SJSA1 (cell line): ENCODE measurements around the gene SIRT3. TPM values are rescaled to one million over a fixed set of nuclear protein-coding genes. Genes with fewer than 3 reads are reported as not detected.

Experiments
- DNase-seq, 2 experiments: peaks; one replicate each; pipeline ENCODE4 v3.0.0-alpha.2; 2015 to 2020; ENCODE audit warnings: low spot score in 2 of 2, low read depth in 1 of 2
- H3K27ac ChIP-seq: fragments of 250-450 bp; sonication (Bioruptor Pico); 2 replicates; pipeline ENCODE4 v1.5.1; 2020; ENCODE audit warnings: mild to moderate bottlenecking, moderate library complexity
- H3K27me3 ChIP-seq: fragments of 250-450 bp; sonication (Bioruptor Pico); replicated peaks from 2 replicates; pipeline ENCODE4 v1.5.1; 2020; ENCODE audit warnings: mild to moderate bottlenecking, moderate library complexity
- H3K36me3 ChIP-seq: fragments of 250-450 bp; sonication (Bioruptor Pico); 2 replicates; pipeline ENCODE4 v1.5.1; 2020; ENCODE audit warnings: mild to moderate bottlenecking
- H3K4me1 ChIP-seq: fragments of 250-450 bp; sonication (Bioruptor Pico); replicated peaks from 2 replicates; pipeline ENCODE4 v1.6.1; 2021; ENCODE audit warnings: mild to moderate bottlenecking
- H3K4me3 ChIP-seq: fragments of 250-450 bp; sonication (Bioruptor Pico); 2 replicates; pipeline ENCODE4 v1.5.1; 2020; ENCODE audit warnings: mild to moderate bottlenecking
- H3K9me3 ChIP-seq: fragments of 250-450 bp; sonication (Bioruptor Pico); replicated peaks from 2 replicates; pipeline ENCODE4 v1.5.1; 2020; ENCODE audit warnings: mild to moderate bottlenecking
- total RNA-seq: library from RNA; depleted of rRNA; stranded (reverse); fragments of >200 nt; shearing (Covaris generic); gene quantifications from 2 replicates; pipeline ENCODE4 v1.2.3, GENCODE V29; 2014

Gene SIRT3
- total RNA-seq, 1 experiment from 2014 or later = 7.1 TPM

GRCh38 chr11:261624-262023, 25.5 kb upstream of the SIRT3 start:
- H3K27me3 ChIP-seq = no peaks in the 10 kb centered on the region
- no peak overlapping the region for H3K4me3 ChIP-seq
- no peaks in the 10 kb centered on the region for H3K36me3 ChIP-seq
- DNase-seq = no peak
- H3K4me1 ChIP-seq = no peaks in the 10 kb centered on the region
- H3K27ac ChIP-seq = no peak overlapping the region
- H3K9me3 ChIP-seq = no peaks in the 10 kb centered on the region

GRCh38 chr11:259413-259812, 23.3 kb upstream of the SIRT3 start:
- Histone ChIP-seq H3K36me3 (no peaks in the 10 kb centered on the region), H3K27ac (no peak overlapping the region), H3K4me1 (no peaks in the 10 kb centered on the region), H3K9me3 (no peaks in the 10 kb centered on the region), H3K27me3 (no peaks in the 10 kb centered on the region), H3K4me3 (no peak overlapping the region)
- DNase-seq = no peak

GRCh38 chr11:257766-258493, 21.8 kb upstream of the SIRT3 start:
- no peaks in the 10 kb centered on the region for H3K27me3 ChIP-seq
- H3K36me3 ChIP-seq = peaks cover 10% of the 10 kb centered on the region
- H3K4me3 ChIP-seq = no peak overlapping the region
- H3K27ac ChIP-seq = no peak overlapping the region
- no peak for DNase-seq
- H3K4me1 ChIP-seq = no peaks in the 10 kb centered on the region
- no peaks in the 10 kb centered on the region for H3K9me3 ChIP-seq

GRCh38 chr11:256952-257737, 21.0 kb upstream of the SIRT3 start:
- Histone ChIP-seq H3K27me3 (no peaks in the 10 kb centered on the region), H3K4me1 (no peaks in the 10 kb centered on the region)
- DNase-seq = no peak

GRCh38 chr11:255816-256215, 19.7 kb upstream of the SIRT3 start:
- no peak for DNase-seq
- no peak overlapping the region for H3K4me3 ChIP-seq
- no peaks in the 10 kb centered on the region for H3K27me3 ChIP-seq
- no peak overlapping the region for H3K27ac ChIP-seq
- no peaks in the 10 kb centered on the region for H3K4me1 ChIP-seq
- no peaks in the 10 kb centered on the region for H3K9me3 ChIP-seq
- peaks cover 32% of the 10 kb centered on the region for H3K36me3 ChIP-seq

More at GRCh38 chr11:256952-257737, 21.0 kb upstream of the SIRT3 start:
- H3K4me3 ChIP-seq = no peak overlapping the region
- no peak overlapping the region for H3K27ac ChIP-seq
- H3K9me3 ChIP-seq = no peaks in the 10 kb centered on the region
- peaks cover 18% of the 10 kb centered on the region for H3K36me3 ChIP-seq

- no peak overlapping the region for H3K27ac ChIP-seq
- peaks cover 38% of the 10 kb centered on the region for H3K36me3 ChIP-seq
- no peaks in the 10 kb centered on the region for H3K4me1 ChIP-seq
- H3K27me3 ChIP-seq = no peaks in the 10 kb centered on the region
- H3K9me3 ChIP-seq = no peaks in the 10 kb centered on the region
- DNase-seq = no peak
- no peak overlapping the region for H3K4me3 ChIP-seq
Measured at GRCh38 chr11:255176-255575, 19.0 kb upstream of the SIRT3 start.

GRCh38 chr11:253886-254270, 17.7 kb upstream of the SIRT3 start:
- H3K4me3 ChIP-seq = no peak overlapping the region
- no peaks in the 10 kb centered on the region for H3K9me3 ChIP-seq

GRCh38 chr11:253160-253885, 17.2 kb upstream of the SIRT3 start:
- H3K4me3 ChIP-seq = no peak overlapping the region
- H3K9me3 ChIP-seq = no peaks in the 10 kb centered on the region
- DNase-seq = no peak
- H3K36me3 ChIP-seq = peaks cover 53% of the 10 kb centered on the region
- H3K4me1 ChIP-seq = no peaks in the 10 kb centered on the region
- H3K27ac ChIP-seq = no peak overlapping the region
- no peaks in the 10 kb centered on the region for H3K27me3 ChIP-seq

More at GRCh38 chr11:253886-254270, 17.7 kb upstream of the SIRT3 start:
- no peak overlapping the region for H3K27ac ChIP-seq
- H3K27me3 ChIP-seq = no peaks in the 10 kb centered on the region
- no peaks in the 10 kb centered on the region for H3K4me1 ChIP-seq
- H3K36me3 ChIP-seq = peaks cover 48% of the 10 kb centered on the region
- no peak for DNase-seq

GRCh38 chr11:252666-253065, 16.5 kb upstream of the SIRT3 start:
- H3K27ac ChIP-seq = no peak overlapping the region
- H3K27me3 ChIP-seq = no peaks in the 10 kb centered on the region
- no peaks in the 10 kb centered on the region for H3K9me3 ChIP-seq
- no peak for DNase-seq
- H3K36me3 ChIP-seq = peaks cover 58% of the 10 kb centered on the region
- no peak overlapping the region for H3K4me3 ChIP-seq
- H3K4me1 ChIP-seq = no peaks in the 10 kb centered on the region

- Histone ChIP-seq H3K27ac (no peak overlapping the region), H3K9me3 (no peaks in the 10 kb centered on the region)
- DNase-seq = no peak
Measured at GRCh38 chr11:251550-251949, 15.4 kb upstream of the SIRT3 start.

GRCh38 chr11:250740-251299, 14.7 kb upstream of the SIRT3 start:
- H3K9me3 ChIP-seq = no peaks in the 10 kb centered on the region
- H3K4me1 ChIP-seq = no peaks in the 10 kb centered on the region
- no peak overlapping the region for H3K4me3 ChIP-seq
- no peaks in the 10 kb centered on the region for H3K27me3 ChIP-seq
- H3K36me3 ChIP-seq = peaks cover 76% of the 10 kb centered on the region
- no peak for DNase-seq
- H3K27ac ChIP-seq = no peak overlapping the region

More at GRCh38 chr11:251550-251949, 15.4 kb upstream of the SIRT3 start:
- no peaks in the 10 kb centered on the region for H3K4me1 ChIP-seq
- H3K27me3 ChIP-seq = no peaks in the 10 kb centered on the region
- H3K4me3 ChIP-seq = no peak overlapping the region
- H3K36me3 ChIP-seq = peaks cover 69% of the 10 kb centered on the region

- Histone ChIP-seq H3K4me1 (no peaks in the 10 kb centered on the region), H3K27ac (no peak overlapping the region), H3K9me3 (no peaks in the 10 kb centered on the region), H3K27me3 (no peaks in the 10 kb centered on the region), H3K36me3 (peaks cover 82% of the 10 kb centered on the region), H3K4me3 (no peak overlapping the region)
- DNase-seq = no peak
Measured at GRCh38 chr11:250274-250673, 14.1 kb upstream of the SIRT3 start.

GRCh38 chr11:249062-249461, 12.9 kb upstream of the SIRT3 start:
- H3K9me3 ChIP-seq = no peaks in the 10 kb centered on the region
- no peak for DNase-seq
- H3K4me3 ChIP-seq = no peak overlapping the region
- H3K36me3 ChIP-seq = peaks cover 94% of the 10 kb centered on the region
- no peaks in the 10 kb centered on the region for H3K4me1 ChIP-seq
- no peak overlapping the region for H3K27ac ChIP-seq
- no peaks in the 10 kb centered on the region for H3K27me3 ChIP-seq
